Adrenal gland (tissue), 5 donors: Measurements from ENCODE around the gene HOXD8.

Source experiments
- CTCF ChIP-seq, 6 experiments: fragments of 450-650 bp in 4 of 6; fragments of 200-600 bp in 2 of 6; sonication (generic) in 1 of 6; IDR thresholded peaks; 1 replicate in 5 of 6; 2 replicates in 1 of 6; pipeline versions ENCODE4 v1.5.1 to v1.8.0; 2016 to 2021; ENCODE audit warnings: antibody characterized with exemption in 6 of 6, mild to moderate bottlenecking in 2 of 6, moderate library complexity in 1 of 6
- POLR2A ChIP-seq, 2 donors: fragments of 450-650 bp; IDR thresholded peaks; one replicate each; pipeline ENCODE4 v1.6.1; 2017; ENCODE audit warnings: antibody characterized with exemption in 2 of 2, mild to moderate bottlenecking in 2 of 2, moderate library complexity in 1 of 2
- donor health status: DM: no; HTN: no; CAD: no.

- TF ChIP-seq CTCF (IDR thresholded peaks at IDR 0.05): peak in 2 of 6 experiments; percentile 19 to 25
- TF ChIP-seq POLR2A (IDR thresholded peaks at IDR 0.05): peak; percentile 1 to 22
Measured at GRCh38 chr2:176128982-176129796, at the start of gene HOXD8.
